ENCODE data around the gene TMEM244.
"Not testable (repeated sequence)": the region's sequence is repeated elsewhere in the genome, so short reads cannot be mapped to it uniquely, and the experiment has no call there.

The TMEM244 gene

GRCh38 chr6:129844118-129844891 lies 16.8 kb downstream of the TMEM244 start:
- no peak overlapping the region for H3K4me3 ChIP-seq (ENCODE audit: low read depth, low read length)
- TF ChIP-seq CTCF (IDR thresholded peaks at IDR 0.05; ENCODE audit: borderline replicate concordance, insufficient read depth, low read depth, low read length): no peak

- no peak for TF ChIP-seq CTCF (IDR thresholded peaks at IDR 0.05; ENCODE audit: borderline replicate concordance, insufficient read depth, low read depth, low read length)
Measured at GRCh38 chr6:129843573-129843972, 17.5 kb downstream of the TMEM244 start.

GRCh38 chr6:129842881-129843409 lies 18.2 kb downstream of the TMEM244 start:
- TF ChIP-seq CTCF (IDR thresholded peaks at IDR 0.05; ENCODE audit: borderline replicate concordance, insufficient read depth, low read depth, low read length): no peak

More at GRCh38 chr6:129843573-129843972, 17.5 kb downstream of the TMEM244 start:
- H3K4me3 ChIP-seq (ENCODE audit: low read depth, low read length): no peak overlapping the region

GRCh38 chr6:129842137-129842536 lies 19.0 kb downstream of the TMEM244 start:
- no peak for TF ChIP-seq CTCF (IDR thresholded peaks at IDR 0.05; ENCODE audit: borderline replicate concordance, insufficient read depth, low read depth, low read length)
- H3K4me3 ChIP-seq (ENCODE audit: low read depth, low read length): no peak overlapping the region

More at GRCh38 chr6:129842881-129843409, 18.2 kb downstream of the TMEM244 start:
- no peak overlapping the region for H3K4me3 ChIP-seq (ENCODE audit: low read depth, low read length)

GRCh38 chr6:129839562-129839961 lies 21.6 kb downstream of the TMEM244 start:
- H3K4me3 ChIP-seq (ENCODE audit: low read depth, low read length): not testable (repeated sequence)

GRCh38 chr6:129835691-129836090 lies 25.4 kb downstream of the TMEM244 start:
- no peak for TF ChIP-seq CTCF (IDR thresholded peaks at IDR 0.05; ENCODE audit: borderline replicate concordance, insufficient read depth, low read depth, low read length)
- no peak overlapping the region for H3K4me3 ChIP-seq (ENCODE audit: low read depth, low read length)

GRCh38 chr6:129832299-129832698 lies 28.8 kb downstream of the TMEM244 start:
- no peak for TF ChIP-seq CTCF (IDR thresholded peaks at IDR 0.05; ENCODE audit: borderline replicate concordance, insufficient read depth, low read depth, low read length)
- no peak overlapping the region for H3K4me3 ChIP-seq (ENCODE audit: low read depth, low read length)
